Esophagus muscularis mucosa (tissue), 4 donors: ENCODE results near the gene GLB1L.

ENCODE experiments used
- EP300 ChIP-seq: sonication (generic); formaldehyde crosslinking; IDR thresholded peaks from one replicate; pipeline ENCODE4 v1.6.1; 2017; ENCODE audit warnings: antibody characterized with exemption
- POLR2A ChIP-seq: fragments of 450-650 bp; IDR thresholded peaks from one replicate; pipeline ENCODE4 v1.6.1; 2017; ENCODE audit warnings: antibody characterized with exemption, moderate library complexity, mild to moderate bottlenecking, low read depth
- TF ChIP-seq, protein P1 (sequence below), 3 experiments: fragments of 200-600 bp in 2 of 3; fragments of 450-650 bp in 1 of 3; sonication (generic) in 2 of 3; IDR thresholded peaks; one replicate each; pipeline ENCODE4 v1.5.1; 2017 to 2019; ENCODE audit warnings: antibody characterized with exemption in 3 of 3, mild to moderate bottlenecking in 2 of 3, moderate library complexity in 1 of 3

DNA sequence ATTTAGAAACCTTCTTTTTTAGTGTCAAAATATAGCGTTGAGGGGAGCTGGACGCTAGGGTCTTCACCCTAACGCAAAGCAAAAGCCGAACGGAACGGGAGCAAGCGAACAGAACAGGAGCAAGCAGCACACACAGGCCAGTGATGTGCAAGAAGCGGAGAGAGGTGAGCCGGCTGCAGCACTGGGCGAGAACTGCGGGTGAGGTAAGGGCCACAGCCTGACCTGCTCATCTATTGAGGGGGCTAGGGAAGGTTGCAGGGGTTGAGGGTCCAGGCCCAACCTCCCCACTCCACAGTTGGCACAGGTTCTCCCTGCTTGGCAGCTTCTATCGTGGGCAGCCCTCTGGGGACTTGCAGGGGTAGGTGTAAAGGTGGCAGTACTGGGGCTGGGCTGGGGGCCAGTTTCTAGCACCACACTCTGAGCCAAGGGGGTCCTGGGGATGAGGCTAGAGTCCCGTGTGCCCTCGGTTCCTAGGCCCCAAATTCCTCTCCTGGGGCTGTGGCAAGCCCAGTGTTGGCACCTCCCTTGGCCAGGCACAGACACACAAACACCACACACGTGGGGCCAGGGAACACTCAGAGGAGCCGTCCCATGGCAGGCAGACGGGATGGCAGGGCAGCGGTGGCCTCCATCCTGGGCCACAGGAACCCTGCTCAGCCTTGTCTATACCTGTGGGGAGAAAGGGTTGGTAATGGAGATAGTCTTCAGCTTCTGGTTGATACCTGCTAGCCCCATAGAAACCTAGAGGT is 25.3 kb downstream of the GLB1L start:
- TF ChIP-seq EP300 (no peak), POLR2A (no peak)
- TF ChIP-seq, protein P1, sequence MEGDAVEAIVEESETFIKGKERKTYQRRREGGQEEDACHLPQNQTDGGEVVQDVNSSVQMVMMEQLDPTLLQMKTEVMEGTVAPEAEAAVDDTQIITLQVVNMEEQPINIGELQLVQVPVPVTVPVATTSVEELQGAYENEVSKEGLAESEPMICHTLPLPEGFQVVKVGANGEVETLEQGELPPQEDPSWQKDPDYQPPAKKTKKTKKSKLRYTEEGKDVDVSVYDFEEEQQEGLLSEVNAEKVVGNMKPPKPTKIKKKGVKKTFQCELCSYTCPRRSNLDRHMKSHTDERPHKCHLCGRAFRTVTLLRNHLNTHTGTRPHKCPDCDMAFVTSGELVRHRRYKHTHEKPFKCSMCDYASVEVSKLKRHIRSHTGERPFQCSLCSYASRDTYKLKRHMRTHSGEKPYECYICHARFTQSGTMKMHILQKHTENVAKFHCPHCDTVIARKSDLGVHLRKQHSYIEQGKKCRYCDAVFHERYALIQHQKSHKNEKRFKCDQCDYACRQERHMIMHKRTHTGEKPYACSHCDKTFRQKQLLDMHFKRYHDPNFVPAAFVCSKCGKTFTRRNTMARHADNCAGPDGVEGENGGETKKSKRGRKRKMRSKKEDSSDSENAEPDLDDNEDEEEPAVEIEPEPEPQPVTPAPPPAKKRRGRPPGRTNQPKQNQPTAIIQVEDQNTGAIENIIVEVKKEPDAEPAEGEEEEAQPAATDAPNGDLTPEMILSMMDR (IDR thresholded peaks at IDR 0.05) = no peak
